NCI-H2171 (cell line): Measurements from ENCODE around the gene TMEM94.
"Not testable (repeated sequence)": the region's sequence is repeated elsewhere in the genome, so short reads cannot be mapped to it uniquely, and the experiment has no call there.

ENCODE experiments used
- DNase-seq: peaks from one replicate; lab custom pipeline; 2025; lab: John Stamatoyannopoulos, UW

TMEM94 gene

DNA sequence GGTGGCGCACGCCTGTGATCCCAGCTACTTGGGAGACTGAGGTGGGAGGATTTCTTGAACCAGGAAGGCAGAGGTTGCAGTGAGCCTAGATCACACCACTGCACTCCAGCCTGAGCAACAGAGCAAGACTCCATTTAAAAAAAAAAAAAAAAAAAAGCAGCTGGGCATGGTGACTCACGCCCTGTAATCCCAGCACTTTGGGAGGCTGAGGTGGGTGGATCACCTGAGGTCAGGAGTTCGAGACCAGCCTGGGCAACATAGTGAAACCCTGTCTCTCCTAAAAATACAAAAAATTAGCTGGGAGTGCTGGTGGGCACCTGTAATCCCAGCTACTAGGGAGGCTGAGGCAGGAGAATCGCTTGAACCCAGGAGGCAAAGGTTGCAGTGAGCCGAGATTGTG, 10.5 kb upstream of the TMEM94 start:
- DNase-seq: not testable (repeated sequence)

- no peak for DNase-seq
These were observed 8.2 kb upstream of the TMEM94 start for GRCh38 chr17:75447951-75448856.

DNA sequence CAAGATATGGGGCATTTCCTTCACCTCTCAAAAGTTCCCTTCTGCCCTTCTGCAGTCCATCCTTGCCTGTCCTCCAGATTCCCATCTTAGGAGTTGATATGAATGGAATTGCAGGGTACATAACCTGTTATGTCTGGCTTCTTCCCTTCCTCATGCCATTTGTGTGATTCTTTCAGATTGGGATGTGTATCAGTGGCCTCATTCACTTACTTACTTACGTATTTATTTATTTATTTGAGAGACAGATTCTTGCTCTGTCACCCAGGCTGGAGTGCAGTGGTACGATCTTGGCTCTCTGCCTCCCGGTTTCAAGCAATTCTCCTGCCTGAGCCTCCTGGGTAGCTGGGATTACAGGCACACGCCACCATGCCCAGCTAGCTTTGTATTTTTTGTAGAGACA, 6.2 kb upstream of the TMEM94 start:
- DNase-seq: no peak

- no peak for DNase-seq
These were observed 2.2 kb upstream of the TMEM94 start for GRCh38 chr17:75454193-75454592.

- not testable (repeated sequence) for DNase-seq
These were observed 1.8 kb upstream of the TMEM94 start for GRCh38 chr17:75454672-75455071.

- no peak for DNase-seq
These were observed 407 bp upstream of the TMEM94 start for GRCh38 chr17:75456039-75456416.

DNA sequence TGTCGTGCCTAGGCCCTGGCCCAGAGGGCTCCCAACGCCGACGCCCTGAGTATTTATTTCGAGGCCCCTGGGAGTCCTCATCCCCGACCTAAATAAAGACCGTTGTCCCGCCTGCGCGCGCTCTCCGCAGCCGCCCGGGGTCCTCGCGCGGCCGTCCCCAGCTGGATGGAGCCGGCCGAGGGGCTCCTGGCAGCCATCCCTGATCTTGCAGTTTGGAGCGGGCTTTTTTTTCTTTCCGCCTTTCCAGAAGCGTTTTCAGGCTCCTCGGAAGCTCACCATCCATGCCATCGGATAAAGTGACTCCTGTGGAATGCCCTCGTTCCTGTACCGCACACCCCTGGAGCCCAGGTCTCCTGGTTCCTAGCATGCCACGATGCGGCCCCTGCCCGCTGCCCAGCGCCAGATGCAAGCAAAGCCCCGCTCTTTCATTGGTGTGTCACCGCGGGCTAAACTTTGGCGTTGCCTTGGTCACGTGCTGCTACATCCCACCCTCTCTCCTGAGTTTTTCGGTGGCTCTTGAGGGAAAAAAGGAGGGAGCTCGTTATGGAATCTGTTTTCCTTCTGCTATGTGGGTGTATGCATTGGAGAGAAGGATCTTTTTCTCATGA, 716 bp downstream of the TMEM94 start:
- DNase-seq: peak; percentile 47

DNA sequence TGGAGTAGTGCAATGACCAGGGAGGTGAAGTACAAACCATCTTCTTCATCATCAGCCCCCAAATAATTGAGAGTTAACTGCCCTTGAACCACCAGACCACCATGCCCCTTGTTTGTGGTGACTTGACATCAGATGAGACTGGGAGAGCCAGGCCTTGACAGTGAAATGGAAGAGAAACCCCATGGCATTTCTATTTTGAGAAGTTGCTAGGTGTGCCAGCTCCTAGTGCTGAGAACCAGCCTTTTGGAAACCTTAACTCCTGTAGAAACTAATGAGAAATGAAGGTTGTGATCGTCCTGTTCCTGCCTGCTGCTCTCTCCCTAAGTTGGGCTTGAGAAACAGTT, 2.8 kb downstream of the TMEM94 start:
- DNase-seq: no peak

DNA sequence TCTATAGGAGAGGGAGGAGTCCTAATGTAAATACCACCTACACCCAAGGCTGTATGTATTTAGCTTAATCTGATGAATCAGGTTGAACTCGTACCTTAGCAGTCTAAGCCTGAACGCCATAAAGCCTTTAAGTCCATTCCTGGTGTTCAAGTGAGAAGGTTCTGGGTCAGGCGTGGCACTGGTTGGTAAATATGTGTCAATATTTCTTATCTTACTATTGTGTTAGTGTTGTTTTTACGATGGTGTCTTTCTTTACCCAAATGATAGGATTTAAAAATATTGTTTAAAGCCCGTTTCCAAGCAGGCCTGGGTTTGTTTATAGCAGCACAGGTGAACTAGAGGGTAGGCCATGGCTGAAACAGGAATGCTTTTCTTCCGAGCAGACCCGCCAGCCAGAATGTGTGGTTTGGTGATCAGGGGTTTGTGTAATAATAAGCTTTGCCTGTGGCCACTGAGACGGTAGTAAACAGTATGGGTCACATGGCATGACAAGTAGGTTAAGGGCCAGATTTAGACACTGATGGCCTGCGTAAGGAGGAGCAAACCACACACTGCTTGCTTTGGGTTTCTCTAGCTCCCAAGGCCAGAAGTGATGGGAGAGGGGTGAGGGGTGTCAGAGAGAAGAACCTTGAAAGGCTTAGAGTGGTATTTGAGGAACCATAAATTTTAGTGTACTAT, 3.3 kb downstream of the TMEM94 start:
- DNase-seq: no peak

DNA sequence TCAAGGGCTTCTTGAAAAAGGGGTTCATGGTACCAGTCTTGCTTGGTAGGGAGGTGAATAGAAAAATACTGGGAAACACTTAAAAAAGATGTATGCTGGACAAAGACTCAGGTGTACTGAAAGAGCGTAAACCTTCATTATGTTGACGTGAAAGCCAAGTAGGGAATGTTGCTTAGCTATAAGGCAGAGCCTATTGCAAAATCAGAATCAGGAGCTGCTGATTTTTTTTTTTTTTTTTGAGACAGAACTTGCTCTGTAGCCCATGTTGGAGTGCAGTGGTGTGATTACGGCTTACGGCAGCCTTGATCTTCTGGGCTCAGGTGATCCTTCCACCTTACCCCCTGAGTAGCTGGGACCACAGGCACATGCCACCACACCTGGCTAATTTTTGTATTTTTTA, 3.9 kb downstream of the TMEM94 start:
- no peak for DNase-seq

- DNase-seq: no peak
These were observed 7.2 kb downstream of the TMEM94 start for GRCh38 chr17:75463603-75464002.

DNA sequence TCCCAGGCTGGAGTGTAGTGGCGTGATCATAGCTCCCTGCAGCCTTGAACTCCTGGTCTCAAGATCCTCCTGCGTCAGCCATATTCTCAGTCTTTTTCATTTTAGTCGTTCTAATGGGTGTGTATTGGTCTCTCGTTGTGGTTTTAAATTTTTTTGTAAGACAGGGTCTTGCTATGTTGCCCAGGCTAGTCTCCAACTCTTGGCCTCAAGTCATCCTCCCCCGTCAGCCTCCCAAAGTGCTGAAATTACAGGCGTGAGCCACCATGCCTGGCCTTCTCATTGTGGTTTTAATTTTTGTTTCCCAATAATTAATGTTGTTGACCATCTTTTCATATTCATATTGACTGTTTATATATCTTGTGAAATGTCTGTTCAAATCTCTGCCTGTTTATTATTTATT, 8.6 kb downstream of the TMEM94 start:
- DNase-seq: no peak

DNA sequence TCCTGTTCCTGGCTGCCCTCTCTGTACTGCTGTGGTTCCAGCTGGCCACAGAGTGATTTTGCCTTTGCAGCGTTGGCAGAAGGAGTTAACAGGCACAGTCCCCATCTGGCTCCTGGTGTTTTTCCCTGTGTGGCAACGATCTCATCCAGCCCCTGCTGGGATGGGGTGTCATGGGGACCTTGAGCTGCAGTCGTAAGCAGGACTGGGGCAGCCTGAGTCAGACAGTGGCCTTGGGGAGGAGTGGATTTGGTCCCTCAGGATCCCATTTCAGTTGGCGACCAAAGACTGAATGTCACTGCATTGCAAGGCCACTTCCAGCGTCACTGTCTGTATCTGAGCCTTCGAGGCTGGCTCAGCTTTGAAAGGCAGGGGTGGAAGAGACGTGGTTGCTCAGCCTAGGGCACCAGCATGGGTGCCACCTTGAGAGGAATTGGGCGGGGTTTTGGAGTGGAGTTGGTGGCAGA, 11.9 kb downstream of the TMEM94 start:
- no peak for DNase-seq

GRCh38 chr17:75468779-75469373, 12.4 kb downstream of the TMEM94 start:
- no peak for DNase-seq

DNA sequence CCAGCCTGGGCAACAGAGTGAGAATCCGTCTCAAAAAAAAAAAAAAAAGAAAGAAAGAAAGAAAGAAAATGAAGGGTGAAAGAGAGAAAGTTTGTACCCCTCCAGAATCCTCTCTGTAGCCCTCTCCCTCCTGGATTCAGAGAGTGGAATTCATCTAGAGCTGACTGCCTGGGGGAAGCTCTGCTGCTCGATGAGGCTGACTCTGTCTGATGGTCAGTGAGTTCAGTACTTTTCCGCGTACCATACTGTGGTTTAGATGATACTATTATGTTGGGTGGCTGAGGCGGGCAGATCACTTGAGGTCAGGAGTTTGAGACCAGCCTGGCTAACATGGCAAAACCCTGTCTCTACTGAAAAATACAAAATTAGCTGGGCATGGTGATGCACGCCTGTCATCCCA, 14.8 kb downstream of the TMEM94 start:
- no peak for DNase-seq

DNA sequence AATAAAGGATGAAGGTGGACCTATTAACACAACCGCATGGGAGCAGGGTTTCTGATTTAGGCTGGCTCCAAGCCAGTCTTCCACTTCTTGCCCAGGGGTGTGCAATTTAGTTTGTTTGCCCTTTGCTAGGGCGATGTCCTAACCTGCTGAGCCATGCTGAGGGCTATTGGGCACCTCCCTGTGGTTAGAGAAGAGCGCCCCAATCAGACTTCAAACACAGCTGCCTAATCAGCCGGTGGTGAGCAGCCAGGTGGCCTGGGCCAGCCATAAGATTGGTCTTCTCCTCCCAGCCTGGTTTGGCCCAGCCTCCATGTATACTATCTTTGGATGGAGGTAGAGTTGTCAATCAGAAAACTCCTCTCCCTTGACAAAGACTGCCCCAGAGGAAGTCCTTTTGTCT, 15.7 kb downstream of the TMEM94 start:
- no peak for DNase-seq

GRCh38 chr17:75473246-75473645, 16.8 kb downstream of the TMEM94 start:
- no peak for DNase-seq

GRCh38 chr17:75474736-75475135, 18.3 kb downstream of the TMEM94 start:
- DNase-seq: no peak

- DNase-seq: no peak
These were observed 18.9 kb downstream of the TMEM94 start for GRCh38 chr17:75475144-75475835.

GRCh38 chr17:75475851-75476250, 19.4 kb downstream of the TMEM94 start:
- DNase-seq: no peak

DNA sequence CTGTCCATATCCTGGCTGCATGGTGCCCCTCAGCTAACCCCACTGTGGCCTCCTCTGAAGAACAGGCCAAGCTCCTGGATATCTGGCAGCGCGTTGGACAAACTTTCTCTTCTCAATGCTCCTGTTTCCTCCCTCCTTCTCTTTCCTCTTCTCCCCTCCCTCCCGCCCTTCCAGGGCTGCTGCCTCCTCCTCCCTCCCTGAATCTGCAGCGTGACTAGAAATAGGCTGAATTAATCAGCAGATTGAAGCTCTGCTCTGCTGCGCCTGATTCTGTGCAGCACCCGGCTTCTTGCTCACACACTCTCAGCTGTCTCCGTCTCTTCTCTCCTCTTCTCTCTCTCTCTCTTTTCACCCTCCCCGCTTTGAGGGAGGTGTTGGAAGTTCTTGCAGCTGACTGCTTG, 19.8 kb downstream of the TMEM94 start:
- no peak for DNase-seq
